Activated CD4-positive, alpha-beta T cell treated with anti-CD3 and anti-CD28 coated beads, Interleukin-10, Interleukin-2, amounts not matched to agents 100 ng/mL and 50 ng/mL, durations not matched to agents 16 hours and 8 hours (primary cell): ENCODE results near the gene SEC31A.
A peak's percentile ranks its signal among the peaks of the same experiment; 100 is the strongest.
"Not testable (repeated sequence)": the region's sequence is repeated elsewhere in the genome, so short reads cannot be mapped to it uniquely, and the experiment has no call there.

Experiments
- DNase-seq: peaks from one replicate; pipeline ENCODE4 v3.0.0-alpha.2; 2020

The SEC31A gene

GRCh38 chr4:82890901-82891706 is at the start of gene SEC31A:
SEC31A (minus strand) TSS chr4:82891153; CDS start chr4:82881936, 9,217 bp downstream.
- DNase-seq = peak; percentile 98

GRCh38 chr4:82939414-82939813 is 48.5 kb upstream of the SEC31A start:
- DNase-seq = no peak

- DNase-seq = no peak
Observed at GRCh38 chr4:82934441-82934840, 43.5 kb upstream of the SEC31A start.

GRCh38 chr4:82930848-82931755 is 40.1 kb upstream of the SEC31A start:
- DNase-seq = no peak

GRCh38 chr4:82921795-82922194 is 30.8 kb upstream of the SEC31A start:
- no peak for DNase-seq

GRCh38 chr4:82919386-82919785 is 28.4 kb upstream of the SEC31A start:
- no peak for DNase-seq

GRCh38 chr4:82918091-82918490 is 27.1 kb upstream of the SEC31A start:
- no peak for DNase-seq

- not testable (repeated sequence) for DNase-seq
Observed at GRCh38 chr4:82913968-82914367, 23.0 kb upstream of the SEC31A start.

GRCh38 chr4:82913305-82913704 is 22.4 kb upstream of the SEC31A start:
- no peak for DNase-seq

GRCh38 chr4:82909326-82909725 is 18.4 kb upstream of the SEC31A start:
- no peak for DNase-seq

GRCh38 chr4:82906469-82906868 is 15.5 kb upstream of the SEC31A start:
- DNase-seq = no peak

- peak; percentile 90 for DNase-seq
Observed at GRCh38 chr4:82905205-82905604, 14.3 kb upstream of the SEC31A start.

GRCh38 chr4:82903737-82904136 is 12.8 kb upstream of the SEC31A start:
- DNase-seq = peak; percentile 67

- DNase-seq = no peak
Observed at GRCh38 chr4:82901183-82901718, 10.3 kb upstream of the SEC31A start.

- DNase-seq = peak; percentile 99
Observed at GRCh38 chr4:82900411-82901182, 9.6 kb upstream of the SEC31A start, which contains the start of gene THAP9. THAP9 (plus strand) TSS chr4:82900735; CDS start chr4:82900803, 68 bp downstream.

- DNase-seq = peak; percentile 41
Observed at GRCh38 chr4:82900066-82900410, 9.1 kb upstream of the SEC31A start.

GRCh38 chr4:82899374-82900065 is 8.6 kb upstream of the SEC31A start:
- DNase-seq = no peak

GRCh38 chr4:82898322-82899243 is 7.6 kb upstream of the SEC31A start:
- DNase-seq = no peak

GRCh38 chr4:82896755-82897154 is 5.8 kb upstream of the SEC31A start:
- DNase-seq = no peak

- no peak for DNase-seq
Observed at GRCh38 chr4:82893942-82894341, 3.0 kb upstream of the SEC31A start.

GRCh38 chr4:82892467-82892802 is 1.5 kb upstream of the SEC31A start:
- no peak for DNase-seq
